HG02623 (cell line): Measurements from ENCODE around the gene IL17F.
"Not testable (repeated sequence)": the region's sequence is repeated elsewhere in the genome, so short reads cannot be mapped to it uniquely, and the experiment has no call there.

Source experiments
- ATAC-seq: cut with Tn5 transposase; IDR thresholded peaks from one replicate; pipeline ENCODE4 v1.9.1; 2021; ENCODE audit warnings: moderate library complexity; ENCODE audit not compliant: unreplicated experiment

IL17F gene

GRCh38 chr6:52249078-52249477 is 4.8 kb upstream of the IL17F start:
- ATAC-seq: no peak

GRCh38 chr6:52245425-52245824 is 1.1 kb upstream of the IL17F start:
- no peak for ATAC-seq

GRCh38 chr6:52243282-52243893 is 912 bp downstream of the IL17F start:
- no peak for ATAC-seq

GRCh38 chr6:52241819-52242218 is 2.5 kb downstream of the IL17F start:
- ATAC-seq: no peak

DNA sequence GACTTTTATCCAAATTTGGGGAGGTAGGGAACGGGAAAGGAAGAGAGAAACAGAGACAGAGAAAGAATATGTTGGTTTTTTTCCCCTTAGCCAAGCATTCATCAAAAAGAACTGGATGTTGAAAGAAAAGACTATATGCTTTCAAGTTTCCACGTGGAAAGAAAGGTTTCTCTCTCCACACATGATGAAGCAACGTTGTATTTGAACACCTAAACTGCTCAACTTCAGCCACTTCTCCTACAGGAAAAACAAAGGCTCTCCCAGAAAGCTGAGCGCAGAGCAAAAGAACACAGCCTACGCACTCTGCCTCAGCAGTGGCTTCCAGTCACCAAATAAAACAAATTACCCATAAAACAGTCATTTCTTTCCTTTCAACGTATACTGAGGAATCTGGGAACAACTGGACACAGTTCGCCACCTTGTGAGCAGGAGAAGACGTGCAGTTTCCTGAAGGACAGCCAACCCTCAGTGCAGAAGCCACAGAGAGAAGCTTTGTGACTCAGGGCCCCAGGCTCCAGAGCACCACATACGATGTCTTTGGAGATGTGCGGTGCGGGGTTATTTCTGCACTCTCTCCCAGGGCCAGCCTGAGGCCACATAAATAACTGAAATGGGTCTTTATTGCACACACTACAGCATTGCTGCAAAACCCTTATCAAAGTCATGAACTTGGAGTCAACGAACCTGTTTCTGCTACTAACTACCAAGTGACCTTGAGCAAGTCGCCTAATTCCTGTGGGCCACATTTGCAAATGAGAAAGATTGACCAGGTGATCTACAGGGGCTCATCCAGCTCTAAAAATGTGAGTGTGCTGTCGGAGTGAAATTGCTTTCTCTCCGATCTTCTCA is 10.1 kb downstream of the IL17F start:
- ATAC-seq: peak; percentile 84

- ATAC-seq: no peak
Observed at GRCh38 chr6:52233005-52233404, 11.3 kb downstream of the IL17F start.

DNA sequence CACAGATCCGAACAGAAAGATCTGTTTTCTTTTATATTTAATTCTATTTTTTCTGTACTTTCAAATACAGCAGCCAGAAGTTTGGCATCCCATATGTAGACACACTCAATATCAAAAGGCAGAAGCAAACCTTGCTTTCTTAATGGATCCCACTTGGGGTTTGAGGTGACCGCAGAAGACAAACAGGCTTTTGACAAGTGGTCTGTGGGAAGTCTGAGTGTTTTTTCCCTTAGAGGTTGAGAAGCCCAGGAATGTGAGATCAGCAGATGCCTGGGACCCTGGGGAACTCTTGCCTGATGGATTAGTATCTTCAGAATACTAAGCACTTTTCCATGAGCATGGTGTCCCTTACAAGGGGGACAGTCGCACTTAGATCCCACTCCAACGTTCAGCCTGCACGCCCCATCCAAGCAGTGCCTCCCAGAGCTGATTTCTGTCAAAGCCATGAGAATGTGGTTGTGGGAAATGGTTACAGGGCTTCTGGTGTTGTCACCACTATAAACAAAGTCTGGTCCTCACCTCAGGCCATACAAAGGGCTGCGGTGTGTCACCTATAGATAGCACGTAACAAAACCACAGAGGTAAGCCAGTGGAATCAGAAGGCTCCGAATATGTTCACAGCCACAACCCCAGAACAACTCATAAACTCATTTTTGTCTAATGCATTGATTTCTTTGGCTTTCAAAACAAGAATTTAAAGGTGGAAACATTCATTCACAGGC is 12.7 kb downstream of the IL17F start:
- no peak for ATAC-seq

- no peak for ATAC-seq
Observed at GRCh38 chr6:52230685-52231084, 13.6 kb downstream of the IL17F start.

DNA sequence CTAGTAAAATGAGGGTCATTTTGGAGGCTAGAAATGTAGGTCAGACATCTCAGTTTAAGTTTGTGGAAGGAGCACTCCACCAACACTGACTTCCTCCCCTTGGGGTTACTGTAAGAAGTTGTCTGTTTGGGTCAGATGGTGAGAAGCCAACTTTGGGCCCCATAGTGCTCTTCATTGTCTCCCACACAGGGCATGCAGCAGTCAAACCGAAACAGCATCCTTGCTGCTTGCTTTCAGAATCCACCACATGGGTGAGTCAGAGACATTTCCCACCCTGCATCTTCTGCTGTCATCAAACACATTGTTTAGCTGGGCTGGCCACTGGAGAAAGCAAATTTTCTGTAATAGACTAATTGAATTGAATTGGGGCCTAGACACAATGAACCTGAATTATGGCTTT is 16.8 kb downstream of the IL17F start:
- peak; percentile 100 for ATAC-seq

- peak; percentile 74 for ATAC-seq
Observed at GRCh38 chr6:52221302-52221701, 23.0 kb downstream of the IL17F start.

- ATAC-seq: no peak
Observed at GRCh38 chr6:52217761-52218160, 26.5 kb downstream of the IL17F start.

DNA sequence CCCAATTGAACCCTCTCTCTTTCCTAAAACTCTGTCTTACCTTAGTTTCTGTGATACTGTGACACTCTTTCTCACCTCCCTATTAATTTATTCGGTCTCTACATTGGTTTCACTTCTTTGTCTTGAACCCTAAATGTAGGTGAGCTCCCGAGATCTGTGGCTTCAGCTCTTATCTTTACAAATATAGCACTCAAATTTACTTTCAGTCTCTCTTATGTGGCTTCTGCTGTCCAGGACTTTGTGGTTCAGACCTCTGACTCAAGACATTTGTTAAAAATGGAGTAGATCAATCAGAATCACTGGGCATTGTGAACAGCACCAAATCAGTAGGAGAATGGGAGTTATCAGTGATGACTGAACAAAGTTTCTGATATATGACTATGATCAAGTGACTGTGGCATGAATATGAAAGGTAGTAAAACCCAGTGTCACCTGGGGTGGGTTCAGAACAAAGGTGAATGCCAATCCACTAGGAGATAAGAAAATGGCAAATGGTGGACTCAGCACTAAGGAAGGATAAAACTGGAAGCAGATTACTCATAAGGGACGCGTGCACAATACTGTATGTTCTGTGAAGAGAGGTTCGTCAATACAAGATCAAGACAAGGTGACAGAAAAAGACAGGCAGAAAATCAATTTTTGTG is 27.2 kb downstream of the IL17F start:
- no peak for ATAC-seq

GRCh38 chr6:52215787-52216186 is 28.5 kb downstream of the IL17F start:
- ATAC-seq: no peak

GRCh38 chr6:52213127-52213526 is 31.2 kb downstream of the IL17F start:
- ATAC-seq: no peak

DNA sequence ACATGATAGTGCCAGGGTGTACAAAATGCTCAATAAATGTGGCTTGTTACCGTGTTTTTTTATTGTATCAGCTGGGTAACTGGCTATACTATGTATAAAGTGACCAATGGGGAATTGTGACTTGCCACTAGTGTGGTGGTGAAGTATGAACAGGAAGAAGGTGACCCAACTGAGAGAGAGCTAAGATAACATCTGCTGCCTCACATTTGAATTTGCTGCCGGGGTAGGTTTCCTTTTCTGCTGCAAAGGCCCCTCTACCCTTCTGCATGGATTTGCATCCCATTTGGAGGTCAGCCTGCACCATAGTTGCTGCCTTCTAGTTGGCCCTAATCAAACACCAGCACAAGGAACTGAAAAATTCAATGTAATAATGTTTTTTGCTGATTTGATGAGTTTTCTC is 34.1 kb downstream of the IL17F start:
- peak; percentile 87 for ATAC-seq

- peak; percentile 46 for ATAC-seq
Observed at GRCh38 chr6:52209770-52210169, 34.5 kb downstream of the IL17F start.

GRCh38 chr6:52208612-52209011 is 35.7 kb downstream of the IL17F start:
- ATAC-seq: no peak

- ATAC-seq: no peak
Observed at GRCh38 chr6:52207066-52207465, 37.2 kb downstream of the IL17F start.

DNA sequence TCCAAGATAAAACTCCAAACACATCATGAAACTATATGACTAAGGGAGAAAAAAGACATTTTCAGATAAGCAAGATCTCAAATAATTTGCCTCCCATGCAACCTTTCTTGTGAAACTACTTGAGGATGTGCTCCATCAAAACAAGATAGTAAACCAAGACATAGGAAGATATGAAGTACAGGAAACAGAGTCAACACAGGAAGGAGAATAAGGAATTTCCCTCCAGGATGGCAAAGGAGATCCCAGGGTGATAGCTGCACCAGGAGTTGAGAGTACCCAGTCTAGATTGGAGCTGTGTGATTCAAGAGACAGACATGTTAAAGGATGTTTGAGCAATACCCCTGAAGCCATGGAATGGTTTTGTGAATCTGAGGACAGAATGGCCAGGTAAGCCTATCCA is 42.8 kb downstream of the IL17F start:
- no peak for ATAC-seq

DNA sequence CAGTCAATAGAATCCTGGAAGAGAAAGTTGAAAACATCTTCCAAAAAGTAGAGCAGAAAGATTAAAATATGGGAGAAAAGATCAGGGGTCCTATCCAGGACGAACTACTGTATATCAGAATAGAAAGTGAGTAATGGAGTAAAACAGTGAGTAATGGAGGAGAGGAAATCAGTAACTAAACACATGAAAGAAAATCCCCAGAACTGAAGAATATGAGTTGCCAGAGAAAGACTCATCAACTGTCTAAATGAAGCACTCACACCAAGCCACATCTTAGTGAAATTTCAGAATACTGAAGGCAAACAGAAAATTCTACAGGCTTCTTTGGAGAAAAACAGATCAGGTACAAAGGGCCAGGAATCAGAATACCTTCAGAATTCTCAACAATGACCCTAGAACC is 43.3 kb downstream of the IL17F start:
- ATAC-seq: no peak

DNA sequence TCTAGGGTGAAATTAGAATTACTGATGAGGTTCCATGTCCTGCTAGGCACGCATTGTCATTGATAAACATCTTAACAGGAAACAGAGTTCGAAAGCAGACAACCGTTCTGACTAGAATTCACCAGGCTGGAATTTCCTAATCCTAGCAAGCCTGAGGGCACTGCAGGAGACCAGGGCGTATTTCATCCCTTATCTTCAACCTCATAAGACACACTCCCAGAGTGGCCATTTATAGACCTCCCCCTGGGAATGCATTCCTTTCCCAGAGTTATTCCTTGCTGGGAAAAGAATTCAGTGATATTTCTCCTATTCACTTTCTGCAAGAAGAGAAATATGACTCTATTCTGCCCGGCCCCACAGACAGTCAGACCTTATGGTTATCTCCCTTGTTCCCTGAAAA is 44.2 kb downstream of the IL17F start:
- ATAC-seq: not testable (repeated sequence)
